CD14-positive monocyte (primary cell): ENCODE results near the gene ITPR2. TPM values are rescaled to one million over a fixed set of nuclear protein-coding genes. Genes with fewer than 3 reads are reported as not detected.

Source experiments
- DNase-seq, 3 donors: peaks; one replicate each; pipeline ENCODE4 v3.0.0-alpha.2; 2011 to 2022
- H2AFZ ChIP-seq: 2 replicates; pipeline ENCODE4 v1.6.0; 2012; ENCODE audit warnings: mild to moderate bottlenecking, low read depth, low read length, inconsistent platforms; ENCODE audit not compliant: insufficient read depth, poor library complexity, severe bottlenecking
- H3K27ac ChIP-seq, 2 donors: 1 replicate in 1 of 2; 2 replicates in 1 of 2; pipeline ENCODE4 v1.5.1; 2012 to 2013; ENCODE audit warnings: low read length in 2 of 2, control low read depth in 1 of 2, inconsistent platforms in 1 of 2, low read depth in 1 of 2, mild to moderate bottlenecking in 1 of 2
- H3K27me3 ChIP-seq, 2 donors: one replicate each; pipeline versions ENCODE4 v1.6.0 to v1.6.1; 2011 to 2013; ENCODE audit warnings: low read length in 2 of 2; ENCODE audit not compliant: control insufficient read depth in 2 of 2, insufficient read depth in 2 of 2
- H3K36me3 ChIP-seq, 2 donors: replicated peaks in 1 of 2; 1 replicate in 1 of 2; 2 replicates in 1 of 2; pipeline versions ENCODE4 v1.5.1 to v1.6.1; 2012 to 2013; ENCODE audit warnings: low read length in 2 of 2, control low read depth in 1 of 2, inconsistent platforms in 1 of 2, mild to moderate bottlenecking in 1 of 2; ENCODE audit not compliant: insufficient read depth in 2 of 2, control insufficient read depth in 1 of 2
- H3K4me1 ChIP-seq, 2 donors: 1 replicate in 1 of 2; 2 replicates in 1 of 2; pipeline versions ENCODE4 v1.5.1 to v1.6.1; 2012 to 2013; ENCODE audit warnings: low read length in 2 of 2, control low read depth in 1 of 2, inconsistent platforms in 1 of 2, mild to moderate bottlenecking in 1 of 2, moderate library complexity in 1 of 2; ENCODE audit not compliant: insufficient read depth in 2 of 2, control insufficient read depth in 1 of 2
- H3K4me2 ChIP-seq: replicated peaks from 2 replicates; pipeline ENCODE3; 2012; ENCODE audit warnings: low read length, moderate library complexity, mild to moderate bottlenecking; ENCODE audit not compliant: poor library complexity, severe bottlenecking; ENCODE audit errors: extremely low read depth
- H3K4me3 ChIP-seq, 3 experiments: fragments of 200-600 bp in 1 of 3; sonication (generic) in 1 of 3; replicated peaks in 1 of 3; 1 replicate in 2 of 3; 2 replicates in 1 of 3; pipeline ENCODE4 v1.5.1; 2011 to 2013; ENCODE audit warnings: low read length in 3 of 3, mild to moderate bottlenecking in 3 of 3, control low read depth in 2 of 3, low read depth in 2 of 3, inconsistent platforms in 1 of 3, moderate library complexity in 1 of 3
- H3K79me2 ChIP-seq: 2 replicates; pipeline ENCODE4 v1.6.0; 2012; ENCODE audit warnings: mild to moderate bottlenecking, control low read depth, inconsistent platforms, low read length, moderate library complexity; ENCODE audit not compliant: insufficient read depth
- H3K9ac ChIP-seq: 2 replicates; pipeline ENCODE4 v1.6.0; 2017; ENCODE audit warnings: low read length, mild to moderate bottlenecking; ENCODE audit not compliant: insufficient read depth, poor library complexity, severe bottlenecking
- H3K9me3 ChIP-seq, 2 donors: replicated peaks in 1 of 2; 1 replicate in 1 of 2; 2 replicates in 1 of 2; pipeline versions ENCODE4 v1.5.1 to v1.6.1; 2012 to 2013; ENCODE audit warnings: low read length in 2 of 2, control low read depth in 1 of 2; ENCODE audit not compliant: control insufficient read depth in 1 of 2, insufficient read depth in 1 of 2
- H4K20me1 ChIP-seq: 2 replicates; pipeline ENCODE4 v1.6.0; 2012; ENCODE audit warnings: mild to moderate bottlenecking, low read length, control low read depth, moderate library complexity; ENCODE audit not compliant: insufficient read depth
- H3K27ac Mint-ChIP-seq, 7 donors: one replicate each; pipeline ENCODE4 v1.8.0; 2020; ENCODE audit warnings: mild to moderate bottlenecking in 7 of 7, mixed read lengths in 7 of 7, moderate library complexity in 6 of 7, inconsistent platforms in 2 of 7
- H3K27me3 Mint-ChIP-seq, 3 donors: one replicate each; pipeline ENCODE4 v1.8.0; 2021 to 2022; ENCODE audit warnings: low read depth in 3 of 3, mild to moderate bottlenecking in 3 of 3, mixed read lengths in 3 of 3, moderate library complexity in 3 of 3, inconsistent platforms in 1 of 3
- H3K36me3 Mint-ChIP-seq, 2 donors: one replicate each; pipeline ENCODE4 v1.8.0; 2020; ENCODE audit warnings: mixed read lengths in 2 of 2, inconsistent platforms in 1 of 2, mild to moderate bottlenecking in 1 of 2
- H3K4me1 Mint-ChIP-seq: one replicate; pipeline ENCODE4 v1.8.0; 2020; ENCODE audit warnings: mild to moderate bottlenecking, mixed read lengths
- H3K4me3 Mint-ChIP-seq, 2 donors: one replicate each; pipeline ENCODE4 v1.8.0; 2020; ENCODE audit warnings: mild to moderate bottlenecking in 2 of 2, mixed read lengths in 2 of 2, moderate library complexity in 1 of 2
- H3K9me3 Mint-ChIP-seq, 7 donors: one replicate each; pipeline ENCODE4 v1.8.0; 2020 to 2022; ENCODE audit warnings: mixed read lengths in 7 of 7, mild to moderate bottlenecking in 6 of 7, moderate library complexity in 6 of 7, inconsistent platforms in 2 of 7
- WGBS: methylation state at CpG from one replicate; pipeline ENCODE4 v1.1.5; 2013; ENCODE audit warnings: missing lambda C conversion rate; ENCODE audit not compliant: insufficient coverage; 5-methylcytosine and 5-hydroxymethylcytosine counted together
- intact Hi-C, 2 donors: fragments of 100-400 bp; cut with micrococcal nuclease; formaldehyde crosslinking; loops; one replicate each; pipeline versions ENCODE4 v1.15.0 to v1.15.1; 2023
- polyA plus RNA-seq, 3 donors: library from polyadenylated mRNA; depleted of rRNA in 1 of 3; unstranded in 2 of 3; stranded (reverse) in 1 of 3; fragments of 300-500 nt in 2 of 3; fragments of >200 nt in 1 of 3; fragmentation: Illumina TruSeq in 2 of 3; gene quantifications; 1 replicate in 2 of 3; 2 replicates in 1 of 3; pipeline ENCODE4 v1.2.3, GENCODE V29; 2012 to 2021
- TF ChIP-seq, protein P1 (sequence below): fragments of 200-600 bp; IDR thresholded peaks from one replicate; pipeline ENCODE4 v1.8.0; 2022; ENCODE audit warnings: antibody characterized with exemption, mild to moderate bottlenecking

Gene ITPR2
- polyA plus RNA-seq, 3 donors: 2.7 to 6.4 (median 5.7) TPM

DNA sequence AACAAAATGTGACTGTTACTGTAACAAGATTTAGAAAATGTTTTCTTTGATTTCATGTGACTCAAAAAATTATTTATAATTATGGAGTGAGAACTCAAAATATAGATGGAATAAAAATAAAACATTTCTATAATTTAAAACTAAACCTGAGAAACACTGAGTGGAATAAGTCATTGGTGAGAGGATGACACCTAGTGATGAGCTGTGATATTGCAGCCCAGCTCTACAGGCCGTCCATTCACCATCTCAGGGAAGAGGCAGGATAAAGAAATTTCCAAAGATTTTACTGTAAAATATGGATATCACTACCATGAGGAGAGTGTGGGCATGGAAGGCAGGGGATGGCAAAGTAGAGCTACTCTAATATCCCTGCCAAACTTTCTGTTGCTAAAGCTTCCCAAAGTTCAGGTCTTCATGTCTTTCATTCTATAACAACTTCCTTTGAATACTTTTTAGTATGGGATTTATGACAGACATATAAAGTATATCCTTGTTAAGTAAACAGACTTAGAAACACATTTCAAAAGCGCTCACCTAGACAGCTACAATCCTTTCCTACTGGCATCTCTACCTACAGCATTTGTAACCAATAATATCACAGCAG, 308.0 kb downstream of the ITPR2 start:
- peaks cover 9 to 20% (median 13%) of the 10 kb centered on the region in 7 donors for H3K9me3 Mint-ChIP-seq
- peaks cover 7 to 8% of the 10 kb centered on the region in 2 donors for H3K9me3 ChIP-seq
- H3K79me2 ChIP-seq: no peaks in the 10 kb centered on the region
- WGBS: no CpG with 5 or more reads among the region's 2 CpGs
- H3K9ac ChIP-seq: no peak overlapping the region
- H3K4me3 ChIP-seq: no peak overlapping the region
- H3K27ac Mint-ChIP-seq: peak overlapping the region in 1 of 7 donors; percentile 46
- H3K36me3 ChIP-seq: peaks cover 0 to 7% of the 10 kb centered on the region in 2 donors
- peaks cover 22% of the 10 kb centered on the region for H3K4me1 Mint-ChIP-seq
- H3K27ac ChIP-seq: no peak overlapping the region
- H3K4me2 ChIP-seq: no peak overlapping the region
- TF ChIP-seq, protein P1, sequence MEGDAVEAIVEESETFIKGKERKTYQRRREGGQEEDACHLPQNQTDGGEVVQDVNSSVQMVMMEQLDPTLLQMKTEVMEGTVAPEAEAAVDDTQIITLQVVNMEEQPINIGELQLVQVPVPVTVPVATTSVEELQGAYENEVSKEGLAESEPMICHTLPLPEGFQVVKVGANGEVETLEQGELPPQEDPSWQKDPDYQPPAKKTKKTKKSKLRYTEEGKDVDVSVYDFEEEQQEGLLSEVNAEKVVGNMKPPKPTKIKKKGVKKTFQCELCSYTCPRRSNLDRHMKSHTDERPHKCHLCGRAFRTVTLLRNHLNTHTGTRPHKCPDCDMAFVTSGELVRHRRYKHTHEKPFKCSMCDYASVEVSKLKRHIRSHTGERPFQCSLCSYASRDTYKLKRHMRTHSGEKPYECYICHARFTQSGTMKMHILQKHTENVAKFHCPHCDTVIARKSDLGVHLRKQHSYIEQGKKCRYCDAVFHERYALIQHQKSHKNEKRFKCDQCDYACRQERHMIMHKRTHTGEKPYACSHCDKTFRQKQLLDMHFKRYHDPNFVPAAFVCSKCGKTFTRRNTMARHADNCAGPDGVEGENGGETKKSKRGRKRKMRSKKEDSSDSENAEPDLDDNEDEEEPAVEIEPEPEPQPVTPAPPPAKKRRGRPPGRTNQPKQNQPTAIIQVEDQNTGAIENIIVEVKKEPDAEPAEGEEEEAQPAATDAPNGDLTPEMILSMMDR: peak; percentile 92
- peaks cover 5 to 12% of the 10 kb centered on the region in 2 donors for H3K4me1 ChIP-seq
- no peak overlapping the region for H2AFZ ChIP-seq
- H3K27me3 Mint-ChIP-seq: no peaks in the 10 kb centered on the region
- DNase-seq: peak; percentile 10 to 45 (median 32)
- peaks cover 11 to 12% of the 10 kb centered on the region in 2 donors for H3K36me3 Mint-ChIP-seq
- H4K20me1 ChIP-seq: no peaks in the 10 kb centered on the region
- intact Hi-C loops: loop anchor here in 1 of 2 donors (5.0 kb wide), 2 partner anchors 88 to 428 kb away; no protein-coding TSS in a partner anchor
- H3K27me3 ChIP-seq: no peaks in the 10 kb centered on the region
- no peak overlapping the region for H3K4me3 Mint-ChIP-seq

DNA sequence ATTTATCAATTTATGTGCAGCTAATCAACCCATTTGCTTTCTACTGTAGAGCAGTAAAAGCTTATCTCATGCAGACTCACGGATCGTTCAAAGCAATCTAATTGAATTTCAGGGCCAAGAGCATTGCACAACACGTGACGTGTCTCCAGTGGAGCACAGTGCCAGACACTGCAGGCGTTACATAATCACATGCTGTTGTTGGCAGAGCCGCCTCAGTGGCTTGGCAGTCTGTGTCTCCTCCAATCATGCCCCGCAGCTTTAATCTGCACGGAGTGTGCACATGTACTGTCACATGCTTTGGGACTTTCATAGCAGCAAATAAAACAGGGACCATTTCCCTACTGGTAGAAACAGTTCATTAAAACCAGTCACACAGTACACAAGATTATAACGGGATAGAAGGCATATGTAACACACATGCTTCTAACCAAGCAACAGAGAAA, 309.3 kb downstream of the ITPR2 start:
- Histone ChIP-seq H3K27me3 (no peaks in the 10 kb centered on the region), H3K9me3 (peaks cover 7 to 8% of the 10 kb centered on the region in 2 donors), H2AFZ (no peak overlapping the region), H4K20me1 (no peaks in the 10 kb centered on the region), H3K36me3 (peaks cover 0 to 7% of the 10 kb centered on the region in 2 donors), H3K4me2 (no peak overlapping the region), H3K9ac (no peak overlapping the region), H3K27ac (peak overlapping the region in 1 of 2 donors; percentile 47), H3K79me2 (no peaks in the 10 kb centered on the region), H3K4me3 (no peak overlapping the region), H3K4me1 (peaks cover 5 to 12% of the 10 kb centered on the region in 2 donors)
- peak overlapping the region in 1 of 2 donors; percentile 54 for H3K4me3 Mint-ChIP-seq
- H3K4me1 Mint-ChIP-seq: peaks cover 19% of the 10 kb centered on the region
- H3K36me3 Mint-ChIP-seq: peaks cover 9 to 11% of the 10 kb centered on the region in 2 donors
- intact Hi-C loops: loop anchor here in 1 of 2 donors (5.0 kb wide), 1 partner anchor 86 kb away; no protein-coding TSS in a partner anchor
- TF ChIP-seq, protein P1: no peak
- H3K9me3 Mint-ChIP-seq: peaks cover 9 to 20% (median 14%) of the 10 kb centered on the region in 7 donors
- WGBS: 30% methylated on average over 8 of the region's 9 CpGs
- H3K27me3 Mint-ChIP-seq: no peaks in the 10 kb centered on the region
- DNase-seq: peak; percentile 85 to 94 (median 91)
- peak overlapping the region in 6 of 7 donors; percentile 10 to 84 (median 62) for H3K27ac Mint-ChIP-seq
